ENCODE data around the gene TNNC1.

- TF ChIP-seq EZH2 (IDR thresholded peaks at IDR 0.05; ENCODE audit: low read depth), result no peak
- TF ChIP-seq CTCF (conservative IDR thresholded peaks at IDR 0.05), result no peak
These were observed 52.3 kb downstream of the TNNC1 start for GRCh38 chr3:52401551-52401950.

All from PC-9 (cell line).